Naive thymus-derived CD4-positive, alpha-beta T cell (primary cell): ENCODE results near the gene DMRT3. TPM values are rescaled to one million over a fixed set of nuclear protein-coding genes. Genes with fewer than 3 reads are reported as not detected.
A peak's percentile ranks its signal among the peaks of the same experiment; 100 is the strongest.

ENCODE experiments used
- ATAC-seq: fragments of 150-1000 bp; cut with Tn5 transposase; 2 replicates; pipeline ENCODE4 v1.10.0; 2021; ENCODE audit warnings: mild to moderate bottlenecking, moderate library complexity
- CTCF ChIA-PET: fragments of 350-600 bp; sonication (Branson Sonifier 250); formaldehyde crosslinking; loops from one replicate; lab custom pipeline; 2021; ENCODE audit warnings: antibody characterized with exemption; lab: Charles Lee
- POLR2A ChIA-PET: fragments of 350-600 bp; sonication (Branson Sonifier 250); formaldehyde crosslinking; loops from one replicate; lab custom pipeline; 2021; ENCODE audit warnings: antibody characterized with exemption, inconsistent platforms; lab: Charles Lee
- DNase-seq, 9 donors: peaks; one replicate each; pipeline versions ENCODE4 v3.0.0 to v3.0.0-alpha.2; 2020 to 2022; ENCODE audit warnings: mixed read lengths in 1 of 9
- H3K27ac ChIP-seq: one replicate; pipeline ENCODE4 v1.7.0; 2013; ENCODE audit warnings: mild to moderate bottlenecking, low read depth, low read length, moderate library complexity
- H3K27me3 ChIP-seq, 2 donors: one replicate each; pipeline ENCODE4 v1.7.0; 2013; ENCODE audit warnings: low read length in 2 of 2, mild to moderate bottlenecking in 2 of 2, moderate library complexity in 2 of 2; ENCODE audit not compliant: control insufficient read depth in 2 of 2, insufficient read depth in 2 of 2
- H3K36me3 ChIP-seq, 3 experiments: 1 replicate in 2 of 3; 2 replicates in 1 of 3; pipeline ENCODE4 v1.7.0; 2013; ENCODE audit warnings: low read length in 3 of 3, mild to moderate bottlenecking in 3 of 3, moderate library complexity in 1 of 3; ENCODE audit not compliant: insufficient read depth in 3 of 3, control insufficient read depth in 2 of 3
- H3K4me1 ChIP-seq, 2 donors: one replicate each; pipeline ENCODE4 v1.7.0; 2013; ENCODE audit warnings: low read length in 2 of 2, mild to moderate bottlenecking in 2 of 2, moderate library complexity in 1 of 2; ENCODE audit not compliant: control insufficient read depth in 2 of 2, insufficient read depth in 2 of 2
- H3K4me3 ChIP-seq: 2 replicates; pipeline ENCODE4 v1.7.0; 2013; ENCODE audit warnings: mild to moderate bottlenecking, low read length
- H3K9me3 ChIP-seq, 3 experiments: 1 replicate in 2 of 3; 2 replicates in 1 of 3; pipeline ENCODE4 v1.7.0; 2013; ENCODE audit warnings: low read length in 3 of 3; ENCODE audit not compliant: control insufficient read depth in 2 of 3
- H3K27ac Mint-ChIP-seq, 9 donors: one replicate each; pipeline ENCODE4 v1.8.0; 2020 to 2022; ENCODE audit warnings: mixed read lengths in 9 of 9, mild to moderate bottlenecking in 8 of 9, moderate library complexity in 5 of 9, inconsistent platforms in 2 of 9
- H3K27me3 Mint-ChIP-seq, 5 donors: one replicate each; pipeline ENCODE4 v1.8.0; 2021 to 2022; ENCODE audit warnings: mixed read lengths in 5 of 5, mild to moderate bottlenecking in 1 of 5
- H3K36me3 Mint-ChIP-seq, 5 donors: one replicate each; pipeline ENCODE4 v1.8.0; 2020 to 2022; ENCODE audit warnings: mixed read lengths in 5 of 5, mild to moderate bottlenecking in 3 of 5, inconsistent platforms in 1 of 5
- H3K4me1 Mint-ChIP-seq, 7 donors: one replicate each; pipeline ENCODE4 v1.8.0; 2020 to 2022; ENCODE audit warnings: mixed read lengths in 7 of 7, mild to moderate bottlenecking in 3 of 7, inconsistent platforms in 1 of 7
- H3K4me3 Mint-ChIP-seq, 10 donors: one replicate each; pipeline ENCODE4 v1.8.0; 2020 to 2022; ENCODE audit warnings: mild to moderate bottlenecking in 10 of 10, mixed read lengths in 10 of 10, moderate library complexity in 6 of 10, inconsistent platforms in 2 of 10
- H3K9me3 Mint-ChIP-seq, 11 donors: one replicate each; pipeline ENCODE4 v1.8.0; 2020 to 2022; ENCODE audit warnings: mixed read lengths in 11 of 11, mild to moderate bottlenecking in 4 of 11, inconsistent platforms in 1 of 11, moderate library complexity in 1 of 11
- intact Hi-C, 2 donors: fragments of 100-400 bp; cut with micrococcal nuclease; formaldehyde crosslinking; loops; one replicate each; pipeline ENCODE4 v1.15.1; 2023
- polyA plus RNA-seq, 2 donors: library from polyadenylated mRNA; unstranded; fragments of 300-500 nt; fragmentation: Illumina TruSeq; gene quantifications; one replicate each; pipeline ENCODE4 v1.2.3, GENCODE V29; 2021
- total RNA-seq, 6 experiments: library from RNA in 5 of 6; stranded (reverse) in 5 of 6; gene quantifications; 1 replicate in 5 of 6; 2 replicates in 1 of 6; pipeline ENCODE4 v1.2.3 and lab custom pipeline; 2021 to 2026

Gene DMRT3
- total and polyA plus RNA-seq, 7 experiments from 2014 or later = not detected

GRCh38 chr9:980640-981039, 4.2 kb downstream of the DMRT3 start:
- H3K27ac ChIP-seq = no peak overlapping the region
- peaks cover 0 to 2% (median 0%) of the 10 kb centered on the region in 11 donors for H3K9me3 Mint-ChIP-seq
- no peak overlapping the region for H3K4me3 Mint-ChIP-seq
- intact Hi-C loops = no loop called here
- H3K4me1 Mint-ChIP-seq = peaks cover 4 to 12% (median 5%) of the 10 kb centered on the region in 7 donors
- peaks cover 70 to 83% (median 81%) of the 10 kb centered on the region in 5 donors for H3K27me3 Mint-ChIP-seq
- no peaks in the 10 kb centered on the region for H3K4me1 ChIP-seq
- peaks cover 0 to 12% of the 10 kb centered on the region in 2 donors for H3K27me3 ChIP-seq
- no peak overlapping the region for H3K27ac Mint-ChIP-seq
- ATAC-seq = no peak
- ChIA-PET CTCF (no interaction called here), POLR2A (no interaction called here)
- no peaks in the 10 kb centered on the region for H3K36me3 ChIP-seq
- no peak for DNase-seq
- H3K36me3 Mint-ChIP-seq = peaks cover 0 to 2% (median 0%) of the 10 kb centered on the region in 5 donors
- H3K9me3 ChIP-seq = no peaks in the 10 kb centered on the region
- H3K4me3 ChIP-seq = no peak overlapping the region

- Mint-ChIP-seq H3K27ac (no peak overlapping the region), H3K36me3 (peaks cover 0 to 2% (median 0%) of the 10 kb centered on the region in 5 donors), H3K4me3 (no peak overlapping the region), H3K27me3 (peaks cover 72 to 85% (median 79%) of the 10 kb centered on the region in 5 donors), H3K9me3 (peaks cover 0 to 2% (median 0%) of the 10 kb centered on the region in 11 donors), H3K4me1 (peaks cover 0 to 8% (median 0%) of the 10 kb centered on the region in 7 donors)
- ATAC-seq (no peak), DNase-seq (no peak)
- H3K27me3 ChIP-seq = peaks cover 0 to 12% of the 10 kb centered on the region in 2 donors
- no peak overlapping the region for H3K4me3 ChIP-seq
- CTCF ChIA-PET = no interaction called here
- H3K9me3 ChIP-seq = no peaks in the 10 kb centered on the region
- no peaks in the 10 kb centered on the region for H3K36me3 ChIP-seq
- POLR2A ChIA-PET = no interaction called here
- H3K4me1 ChIP-seq = no peaks in the 10 kb centered on the region
- no peak overlapping the region for H3K27ac ChIP-seq
- intact Hi-C loops = no loop called here
Measured at GRCh38 chr9:981491-981898, 5.0 kb downstream of the DMRT3 start.

GRCh38 chr9:982394-983230, 6.2 kb downstream of the DMRT3 start:
- intact Hi-C loops = no loop called here
- no peak overlapping the region for H3K4me3 ChIP-seq
- no peak for ATAC-seq
- H3K9me3 ChIP-seq = no peaks in the 10 kb centered on the region
- no peak overlapping the region for H3K27ac ChIP-seq
- H3K27ac Mint-ChIP-seq = no peak overlapping the region
- peaks cover 0 to 3% (median 0%) of the 10 kb centered on the region in 11 donors for H3K9me3 Mint-ChIP-seq
- no peak for DNase-seq
- H3K4me3 Mint-ChIP-seq = no peak overlapping the region
- no peaks in the 10 kb centered on the region for H3K36me3 ChIP-seq
- peaks cover 0 to 2% (median 0%) of the 10 kb centered on the region in 5 donors for H3K36me3 Mint-ChIP-seq
- peaks cover 78 to 93% (median 85%) of the 10 kb centered on the region in 5 donors for H3K27me3 Mint-ChIP-seq
- peaks cover 0 to 8% (median 0%) of the 10 kb centered on the region in 7 donors for H3K4me1 Mint-ChIP-seq
- H3K27me3 ChIP-seq = peaks cover 0 to 10% of the 10 kb centered on the region in 2 donors
- H3K4me1 ChIP-seq = no peaks in the 10 kb centered on the region
- CTCF ChIA-PET = no interaction called here
- POLR2A ChIA-PET = no interaction called here

- CTCF ChIA-PET = no interaction called here
- no peaks in the 10 kb centered on the region for H3K36me3 Mint-ChIP-seq
Measured at GRCh38 chr9:994005-994404, 17.6 kb downstream of the DMRT3 start.

GRCh38 chr9:995192-995591, 18.7 kb downstream of the DMRT3 start:
- H3K27ac ChIP-seq = no peak overlapping the region
- Mint-ChIP-seq H3K36me3 (no peaks in the 10 kb centered on the region), H3K4me1 (peaks cover 0 to 6% (median 1%) of the 10 kb centered on the region in 7 donors), H3K27ac (no peak overlapping the region), H3K4me3 (no peak overlapping the region), H3K27me3 (peaks cover 8 to 28% (median 19%) of the 10 kb centered on the region in 5 donors), H3K9me3 (peaks cover 0 to 5% (median 0%) of the 10 kb centered on the region in 11 donors)
- ChIA-PET POLR2A (interaction anchor here (0.6 kb wide), 1 partner anchor 143 kb away, joined by 4 read pairs; no protein-coding TSS in a partner anchor), CTCF (no interaction called here)
- H3K36me3 ChIP-seq = no peaks in the 10 kb centered on the region
- no peaks in the 10 kb centered on the region for H3K4me1 ChIP-seq
- no peak overlapping the region for H3K4me3 ChIP-seq
- intact Hi-C loops = no loop called here
- DNase-seq = no peak
- H3K9me3 ChIP-seq = peaks cover 0 to 4% (median 0%) of the 10 kb centered on the region in 3 experiments
- ATAC-seq = no peak
- no peaks in the 10 kb centered on the region for H3K27me3 ChIP-seq

More at GRCh38 chr9:994005-994404, 17.6 kb downstream of the DMRT3 start:
- Mint-ChIP-seq H3K27ac (no peak overlapping the region), H3K4me3 (no peak overlapping the region), H3K4me1 (peaks cover 0 to 6% (median 0%) of the 10 kb centered on the region in 7 donors), H3K27me3 (peaks cover 16 to 39% (median 20%) of the 10 kb centered on the region in 5 donors), H3K9me3 (peaks cover 0 to 4% (median 0%) of the 10 kb centered on the region in 11 donors)
- Histone ChIP-seq H3K9me3 (peaks cover 0 to 4% (median 0%) of the 10 kb centered on the region in 3 experiments), H3K27me3 (no peaks in the 10 kb centered on the region), H3K27ac (no peak overlapping the region), H3K4me1 (no peaks in the 10 kb centered on the region), H3K36me3 (no peaks in the 10 kb centered on the region), H3K4me3 (no peak overlapping the region)
- intact Hi-C loops = no loop called here
- ATAC-seq (peak; percentile 50), DNase-seq (no peak)
- POLR2A ChIA-PET = no interaction called here

- intact Hi-C loops = no loop called here
- Histone ChIP-seq H3K27me3 (no peaks in the 10 kb centered on the region), H3K27ac (no peak overlapping the region)
Measured at GRCh38 chr9:995781-996180, 19.3 kb downstream of the DMRT3 start.

More at GRCh38 chr9:995781-996180, 19.3 kb downstream of the DMRT3 start:
- Histone ChIP-seq H3K4me1 (no peaks in the 10 kb centered on the region), H3K36me3 (no peaks in the 10 kb centered on the region), H3K9me3 (peaks cover 0 to 4% (median 0%) of the 10 kb centered on the region in 3 experiments), H3K4me3 (no peak overlapping the region)
- Mint-ChIP-seq H3K9me3 (peaks cover 0 to 5% (median 0%) of the 10 kb centered on the region in 11 donors), H3K27me3 (peaks cover 8 to 22% (median 13%) of the 10 kb centered on the region in 5 donors), H3K4me3 (no peak overlapping the region), H3K36me3 (no peaks in the 10 kb centered on the region), H3K27ac (no peak overlapping the region), H3K4me1 (peaks cover 0 to 6% (median 1%) of the 10 kb centered on the region in 7 donors)
- DNase-seq (no peak), ATAC-seq (no peak)
- ChIA-PET CTCF (no interaction called here), POLR2A (no interaction called here)
